ENCODE results near the gene CEP250. TPM values are rescaled to one million over a fixed set of nuclear protein-coding genes. Genes with fewer than 3 reads are reported as not detected.
"Not testable (repeated sequence)": the region's sequence is repeated elsewhere in the genome, so short reads cannot be mapped to it uniquely, and the experiment has no call there.

Gene CEP250
- polyA plus RNA-seq, 1 donor from 2014 or later, result 23.1 TPM

DNA sequence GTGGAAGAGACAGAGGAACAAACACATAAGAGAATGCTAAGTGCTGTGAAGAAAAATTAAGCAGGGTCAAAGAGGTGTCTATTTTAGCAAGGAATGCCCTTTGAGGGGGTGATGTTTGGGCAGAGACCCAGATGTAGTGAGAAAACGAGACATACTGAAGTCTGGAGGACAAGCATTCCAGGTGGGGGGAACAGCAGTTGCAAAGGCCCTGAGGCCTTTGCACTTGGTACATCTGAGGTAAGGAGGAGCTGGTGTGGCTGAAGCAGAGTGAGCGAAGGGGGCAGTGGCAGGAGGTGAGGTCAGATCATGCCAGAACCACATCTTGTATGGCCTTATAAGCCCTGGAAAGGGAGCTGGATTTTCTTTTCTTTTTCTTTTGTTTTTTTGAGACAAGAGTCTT is 11.2 kb upstream of the CEP250 start:
- H3K9me3 Mint-ChIP-seq, result no peaks in the 10 kb centered on the region
- H3K4me1 Mint-ChIP-seq, result peaks cover 0 to 5% (median 4%) of the 10 kb centered on the region in 3 donors
- no peak overlapping the region for H3K4me3 Mint-ChIP-seq
- no peak overlapping the region for H3K27ac Mint-ChIP-seq
- peaks cover 12% of the 10 kb centered on the region for H3K27me3 Mint-ChIP-seq
- H3K36me3 Mint-ChIP-seq, result peaks cover 2% of the 10 kb centered on the region

DNA sequence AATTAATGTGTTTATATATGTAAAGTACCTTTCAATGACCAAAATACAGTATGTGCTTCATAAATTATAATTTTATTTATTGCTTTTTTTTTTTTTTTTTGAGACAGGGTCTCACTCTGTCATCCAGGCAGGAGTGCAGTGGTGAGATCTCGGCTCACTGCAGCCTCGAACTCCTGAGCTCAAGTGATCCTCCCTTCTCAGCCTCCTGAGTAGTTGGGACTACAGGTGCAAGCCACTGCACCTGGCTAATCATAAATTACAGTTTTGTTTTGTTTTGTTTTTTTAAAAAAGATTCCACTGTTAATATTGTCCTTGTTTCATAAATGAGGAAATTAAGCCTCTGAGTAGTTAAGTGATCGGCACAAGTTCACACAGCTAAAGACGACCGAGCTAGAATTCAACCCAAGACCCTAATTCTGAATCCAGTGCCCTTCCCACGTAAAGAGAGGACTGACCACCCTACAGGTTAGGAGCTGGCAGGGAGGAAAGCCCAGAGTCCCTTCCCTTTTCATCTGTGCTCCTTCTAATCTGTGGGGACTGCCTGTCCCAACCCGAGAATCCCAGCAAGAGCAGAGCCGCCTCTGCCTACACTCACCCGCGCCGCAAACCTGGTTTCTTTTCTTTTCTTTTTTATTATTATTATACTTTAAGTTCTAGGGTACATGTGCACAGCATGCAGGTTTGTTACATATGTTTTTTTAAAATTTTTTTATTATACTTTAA is 8.9 kb upstream of the CEP250 start:
- peak overlapping the region in 2 of 4 donors; percentile 12 to 25 for H3K4me3 Mint-ChIP-seq
- H3K9me3 Mint-ChIP-seq, result no peaks in the 10 kb centered on the region
- H3K27ac Mint-ChIP-seq, result no peak overlapping the region

DNA sequence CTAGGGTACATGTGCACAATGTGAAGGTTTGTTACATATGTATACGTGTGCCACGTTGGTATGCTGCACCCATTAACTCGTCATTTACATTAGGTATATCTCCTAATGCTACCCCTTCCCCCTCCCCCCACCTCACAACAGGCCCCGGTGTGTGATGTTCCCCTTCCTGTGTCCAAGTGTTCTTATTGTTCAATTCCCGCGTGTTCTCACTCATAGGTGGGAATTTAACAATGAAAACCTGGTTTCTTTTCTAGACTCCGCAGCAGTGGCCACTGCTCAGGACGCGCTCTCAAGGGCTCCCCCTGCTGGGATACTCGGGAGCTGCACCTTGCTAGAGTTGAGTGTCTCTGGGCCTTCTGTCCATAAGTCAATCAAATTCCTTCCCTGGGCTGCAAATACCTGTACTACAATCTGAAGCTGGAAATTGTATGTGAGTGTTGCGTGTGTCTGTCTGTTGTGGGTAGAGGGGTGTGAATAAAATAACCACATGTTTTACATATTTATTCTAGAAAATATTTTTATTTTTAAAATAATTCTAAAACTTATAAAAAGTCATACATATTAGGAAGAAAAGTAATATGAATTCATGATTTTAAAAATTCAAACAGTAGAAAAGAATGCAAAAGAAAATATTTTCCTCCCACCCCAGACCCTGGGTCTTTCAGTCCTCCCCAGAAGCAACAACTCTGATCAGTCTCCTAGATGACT is 8.2 kb upstream of the CEP250 start:
- Mint-ChIP-seq H3K27ac (no peak overlapping the region), H3K27me3 (peaks cover 10% of the 10 kb centered on the region), H3K9me3 (no peaks in the 10 kb centered on the region), H3K36me3 (peaks cover 2% of the 10 kb centered on the region), H3K4me3 (peak overlapping the region; percentile 6 to 92 (median 84)), H3K4me1 (peaks cover 0 to 4% (median 3%) of the 10 kb centered on the region in 3 donors)

More for the DNA sequence above, 8.9 kb upstream of the CEP250 start:
- Mint-ChIP-seq H3K36me3 (peaks cover 2% of the 10 kb centered on the region), H3K27me3 (peaks cover 11% of the 10 kb centered on the region), H3K4me1 (peaks cover 0 to 3% (median 3%) of the 10 kb centered on the region in 3 donors)

DNA sequence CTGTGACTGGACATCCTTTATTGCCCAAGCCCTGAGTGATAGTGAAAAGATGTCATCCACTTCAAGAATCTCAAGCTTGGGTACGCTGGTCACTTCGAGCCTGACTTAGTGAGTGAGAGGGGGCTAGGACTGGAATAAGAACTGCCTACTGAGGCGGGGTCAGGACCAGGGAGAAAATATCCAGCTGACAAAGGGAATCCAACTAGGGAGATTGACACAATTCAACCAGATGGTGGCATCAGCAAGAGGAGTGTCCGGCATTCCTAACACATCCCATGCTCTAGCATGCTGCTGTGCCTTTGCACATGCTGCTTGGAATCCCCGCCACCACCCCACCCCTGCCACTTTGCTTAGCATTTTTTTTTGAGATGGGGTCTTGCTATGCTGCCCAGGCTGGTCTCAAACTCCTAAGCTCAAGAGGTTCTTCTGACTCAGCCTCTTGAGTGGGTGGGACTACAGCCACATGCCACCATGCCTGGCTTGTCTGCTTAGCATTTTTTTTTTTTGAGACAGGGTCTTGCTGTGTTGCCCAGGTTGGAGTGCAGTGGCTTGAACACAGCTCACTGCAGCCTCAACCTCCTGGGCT is 6.5 kb upstream of the CEP250 start:
- Mint-ChIP-seq H3K27ac (no peak overlapping the region), H3K36me3 (peaks cover 2% of the 10 kb centered on the region), H3K9me3 (no peaks in the 10 kb centered on the region)

DNA sequence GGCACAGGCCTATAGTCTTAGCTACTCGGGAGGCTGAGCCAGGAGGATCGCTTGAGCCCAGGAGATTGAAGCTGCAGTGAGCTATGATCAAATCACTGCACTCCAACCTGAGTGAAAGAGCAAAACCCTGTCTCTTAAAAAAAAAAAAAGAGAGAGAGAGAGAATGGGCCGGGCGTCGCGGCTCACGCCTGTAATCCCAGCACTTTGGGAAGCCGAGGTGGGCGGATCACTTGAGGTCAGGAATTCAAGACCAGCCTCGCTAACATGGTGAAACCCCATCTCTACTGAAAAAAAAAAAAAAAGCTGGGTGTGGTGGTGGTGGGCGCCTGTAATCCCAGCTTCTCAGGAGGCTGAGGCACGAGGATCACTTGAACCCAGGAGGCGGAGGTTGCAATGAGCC is 5.5 kb upstream of the CEP250 start:
- H3K4me1 Mint-ChIP-seq, result peaks cover 7 to 12% (median 9%) of the 10 kb centered on the region in 3 donors
- H3K9me3 Mint-ChIP-seq, H3K36me3 Mint-ChIP-seq, H3K27ac Mint-ChIP-seq, H3K27me3 Mint-ChIP-seq, H3K4me3 Mint-ChIP-seq: not testable (repeated sequence)

More for the DNA sequence above, 6.5 kb upstream of the CEP250 start:
- H3K4me1 Mint-ChIP-seq, result peaks cover 5 to 6% (median 6%) of the 10 kb centered on the region in 3 donors
- no peak overlapping the region for H3K4me3 Mint-ChIP-seq
- peaks cover 8% of the 10 kb centered on the region for H3K27me3 Mint-ChIP-seq

DNA sequence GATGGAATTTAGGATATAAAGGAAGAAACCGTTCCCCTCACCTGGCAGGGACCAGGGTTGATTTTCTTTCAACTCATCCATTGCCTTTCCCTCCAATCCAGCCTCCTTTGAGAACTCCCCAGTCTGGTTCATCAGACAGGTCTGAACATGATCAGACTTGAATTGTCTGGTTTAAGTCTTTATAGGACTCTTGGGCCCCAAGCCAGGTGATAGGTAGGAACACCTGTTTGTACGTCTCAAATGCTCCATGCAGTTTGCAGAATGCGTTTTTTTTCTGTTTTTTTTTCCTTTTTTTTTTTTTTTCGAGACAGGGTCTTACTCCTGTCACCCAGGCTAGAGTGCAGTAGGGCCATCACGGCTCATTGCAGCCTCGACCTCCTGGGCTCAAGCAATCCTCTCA is 4.1 kb upstream of the CEP250 start:
- peaks cover 10 to 17% (median 13%) of the 10 kb centered on the region in 3 donors for H3K4me1 Mint-ChIP-seq
- H3K36me3 Mint-ChIP-seq, result no peaks in the 10 kb centered on the region
- no peak overlapping the region for H3K27ac Mint-ChIP-seq
- peak overlapping the region in 1 of 4 donors; percentile 89 for H3K4me3 Mint-ChIP-seq
- H3K27me3 Mint-ChIP-seq, result no peaks in the 10 kb centered on the region
- H3K9me3 Mint-ChIP-seq, result no peaks in the 10 kb centered on the region

DNA sequence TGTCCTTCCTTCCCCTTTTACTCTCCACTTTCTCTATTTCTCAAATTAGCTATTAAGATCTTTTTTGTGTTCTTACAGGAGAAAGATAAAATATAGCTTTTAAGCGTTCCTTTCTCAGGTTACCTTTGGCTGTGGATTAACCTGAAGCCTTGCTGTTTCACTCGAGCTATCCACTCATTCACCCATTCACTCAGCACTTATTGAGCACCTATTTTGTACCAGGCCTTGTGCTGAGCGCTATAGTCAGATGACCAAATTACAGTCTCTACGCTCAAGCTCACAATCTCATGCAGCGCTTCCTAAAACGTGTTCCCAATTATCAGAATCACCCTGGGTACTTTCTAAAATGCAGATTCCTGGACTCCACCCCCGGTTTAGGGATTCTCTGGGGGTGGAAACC is 1.8 kb upstream of the CEP250 start:
- H3K36me3 Mint-ChIP-seq, result no peaks in the 10 kb centered on the region
- H3K27me3 Mint-ChIP-seq, result no peaks in the 10 kb centered on the region
- peak overlapping the region in 2 of 3 donors; percentile 60 to 96 for H3K27ac Mint-ChIP-seq

DNA sequence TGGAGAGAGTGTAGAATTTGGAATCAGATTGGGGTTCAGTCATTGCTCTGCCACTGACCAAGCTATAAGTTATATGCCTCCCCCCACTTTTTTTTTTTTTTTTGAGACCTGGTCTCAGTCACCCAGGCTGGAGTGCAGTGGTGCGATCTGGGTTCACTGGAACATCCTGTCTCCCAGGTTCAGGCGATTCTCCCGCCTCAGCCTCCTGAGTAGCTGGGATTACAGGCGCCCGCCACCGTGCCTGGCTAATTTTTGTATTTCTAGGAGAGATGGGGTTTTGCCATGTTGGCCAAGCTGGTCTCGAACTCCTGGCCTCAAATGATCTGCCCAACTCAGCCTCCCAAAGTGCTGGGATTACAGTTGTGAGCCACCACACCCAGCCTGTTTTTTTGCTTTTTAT is 1.3 kb downstream of the CEP250 start:
- Mint-ChIP-seq H3K27ac (peak overlapping the region in 1 of 3 donors; percentile 66), H3K4me1 (peaks cover 7 to 16% (median 14%) of the 10 kb centered on the region in 3 donors), H3K4me3 (peak overlapping the region in 1 of 4 donors; percentile 89)
- H3K36me3 Mint-ChIP-seq, H3K9me3 Mint-ChIP-seq, H3K27me3 Mint-ChIP-seq: not testable (repeated sequence)

More for the DNA sequence above, 1.8 kb upstream of the CEP250 start:
- Mint-ChIP-seq H3K9me3 (no peaks in the 10 kb centered on the region), H3K4me1 (peaks cover 7 to 15% (median 15%) of the 10 kb centered on the region in 3 donors), H3K4me3 (peak overlapping the region; percentile 89 to 99 (median 96))

DNA sequence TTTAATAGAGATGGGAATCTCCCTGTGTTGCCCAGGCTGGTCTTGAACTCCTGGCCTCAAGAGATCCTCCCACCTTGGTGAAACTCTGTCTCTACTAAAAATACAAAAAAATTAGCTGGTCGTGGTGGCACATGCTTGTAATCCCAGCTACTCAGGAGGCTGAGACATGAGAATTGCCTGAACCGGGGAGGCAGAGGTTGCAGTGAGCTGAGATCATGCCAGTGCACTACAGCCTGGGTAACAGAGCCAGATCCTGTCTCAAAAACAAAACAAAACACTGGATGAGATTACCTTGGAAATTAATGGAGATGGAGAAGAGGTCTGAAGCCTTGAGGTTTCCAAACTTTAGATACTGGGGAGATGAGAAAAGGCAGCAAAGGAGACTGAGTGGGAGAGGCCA is 2.1 kb downstream of the CEP250 start:
- not testable (repeated sequence) for H3K27me3 Mint-ChIP-seq, H3K36me3 Mint-ChIP-seq, H3K9me3 Mint-ChIP-seq, H3K27ac Mint-ChIP-seq
- Mint-ChIP-seq H3K4me3 (peak overlapping the region in 1 of 4 donors; percentile 75), H3K4me1 (peaks cover 10 to 23% (median 14%) of the 10 kb centered on the region in 3 donors)

DNA sequence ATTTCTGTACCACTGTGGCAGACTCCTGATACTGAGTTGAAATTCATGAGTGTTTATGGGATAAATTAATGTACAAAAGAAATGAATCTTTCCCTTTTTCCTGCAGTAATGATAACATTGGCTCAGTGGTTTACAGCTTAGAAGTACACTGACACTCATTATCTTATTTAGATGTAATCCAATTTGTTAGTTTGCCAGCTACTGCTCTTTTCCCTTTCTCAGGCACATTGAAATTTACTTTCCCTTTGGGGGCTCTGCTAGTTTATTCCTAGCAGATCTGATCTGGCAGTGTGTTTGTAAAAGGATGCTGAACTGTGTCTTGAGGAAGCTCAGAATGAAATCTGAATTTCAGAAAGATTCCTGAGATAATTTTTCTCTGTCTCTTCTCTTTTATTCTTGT is 3.0 kb downstream of the CEP250 start:
- Mint-ChIP-seq H3K27ac (no peak overlapping the region), H3K4me3 (peak overlapping the region in 1 of 4 donors; percentile 75)

DNA sequence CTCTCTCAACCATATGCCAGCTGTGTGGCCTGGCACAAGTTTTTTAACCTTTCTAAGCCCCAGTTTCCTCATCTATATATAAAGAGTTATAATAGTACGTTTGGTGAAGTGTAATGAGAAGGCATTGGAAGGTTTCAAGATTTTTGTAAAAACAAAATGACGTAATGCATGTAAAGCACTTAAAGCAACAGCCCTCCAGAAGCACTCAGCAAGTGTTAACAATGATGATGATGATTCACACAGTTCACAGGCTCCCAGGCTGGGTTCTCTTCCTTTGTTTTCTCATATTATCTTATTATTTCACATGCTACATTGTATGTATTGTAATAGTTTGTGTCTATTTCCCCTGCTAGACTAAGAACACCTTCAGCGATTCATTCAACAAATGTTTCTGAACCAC is 6.2 kb downstream of the CEP250 start:
- Mint-ChIP-seq H3K27ac (no peak overlapping the region), H3K4me1 (peaks cover 5 to 14% (median 6%) of the 10 kb centered on the region in 3 donors), H3K9me3 (no peaks in the 10 kb centered on the region), H3K27me3 (no peaks in the 10 kb centered on the region), H3K4me3 (no peak overlapping the region), H3K36me3 (no peaks in the 10 kb centered on the region)

More for the DNA sequence above, 3.0 kb downstream of the CEP250 start:
- no peaks in the 10 kb centered on the region for H3K27me3 Mint-ChIP-seq
- H3K36me3 Mint-ChIP-seq, result no peaks in the 10 kb centered on the region
- H3K4me1 Mint-ChIP-seq, result peaks cover 10 to 22% (median 15%) of the 10 kb centered on the region in 3 donors
- H3K9me3 Mint-ChIP-seq, result no peaks in the 10 kb centered on the region

DNA sequence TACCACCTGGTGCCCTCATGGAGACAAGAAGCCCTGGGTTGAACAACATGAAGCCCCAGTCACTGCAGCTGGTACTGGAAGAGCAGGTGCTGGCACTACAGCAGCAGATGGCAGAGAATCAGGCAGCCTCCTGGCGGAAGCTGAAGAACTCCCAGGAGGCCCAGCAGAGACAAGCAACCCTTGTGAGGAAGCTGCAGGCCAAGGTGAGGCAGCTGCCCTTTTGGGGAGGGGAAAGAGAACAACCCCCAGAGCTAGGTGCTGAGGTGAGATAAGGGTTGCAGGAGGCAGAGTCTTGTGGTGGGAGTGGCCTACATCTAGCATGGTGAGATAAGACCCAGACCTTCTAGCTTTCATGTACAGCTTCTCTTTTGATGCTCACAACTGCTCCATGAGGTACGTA is 7.0 kb downstream of the CEP250 start:
- Mint-ChIP-seq H3K27ac (peak overlapping the region in 2 of 3 donors; percentile 65 to 76), H3K4me3 (no peak overlapping the region), H3K9me3 (no peaks in the 10 kb centered on the region), H3K27me3 (no peaks in the 10 kb centered on the region), H3K4me1 (peaks cover 5 to 14% (median 6%) of the 10 kb centered on the region in 3 donors), H3K36me3 (no peaks in the 10 kb centered on the region)

DNA sequence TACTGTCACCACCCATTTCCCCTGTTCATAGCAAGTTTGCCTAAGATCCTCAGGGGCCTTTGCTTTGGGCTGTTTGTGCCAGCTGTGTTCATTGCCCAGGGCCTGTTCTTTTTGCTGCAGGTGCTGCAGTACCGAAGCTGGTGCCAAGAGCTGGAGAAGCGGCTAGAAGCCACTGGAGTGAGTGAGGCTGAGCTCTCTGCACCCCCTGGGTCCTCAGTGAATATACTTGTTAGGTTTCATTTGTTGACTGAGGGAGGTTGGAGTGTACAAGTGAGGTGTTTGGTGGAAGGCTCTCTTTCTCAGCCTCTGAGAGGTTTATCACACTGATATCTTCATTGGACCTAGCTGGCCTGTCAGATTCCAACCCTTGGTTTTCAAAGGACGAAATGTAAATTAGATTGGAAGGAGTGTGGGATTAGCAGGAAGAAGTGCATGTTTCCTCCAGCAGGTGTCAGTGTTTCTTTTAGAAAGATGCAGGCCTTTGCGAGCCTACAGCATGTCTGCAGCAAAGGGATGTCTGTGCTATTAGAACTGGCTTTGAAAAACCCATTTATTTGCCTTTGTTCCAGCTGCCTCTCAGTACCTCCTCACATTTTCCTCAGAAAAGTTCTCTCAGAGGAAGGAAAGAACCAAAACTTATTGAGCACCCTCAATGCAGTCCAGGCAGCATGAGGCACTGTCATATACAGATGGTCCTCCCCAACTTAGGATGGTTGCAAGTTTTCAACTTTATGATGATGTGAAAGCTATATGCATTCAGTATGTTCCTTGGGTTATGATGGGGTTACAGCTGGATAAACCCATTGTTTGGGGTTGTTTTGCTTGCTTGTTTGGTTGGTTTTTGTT is 8.3 kb downstream of the CEP250 start:
- Mint-ChIP-seq H3K27ac (peak overlapping the region in 1 of 3 donors; percentile 74), H3K36me3 (no peaks in the 10 kb centered on the region), H3K4me1 (peaks cover 5 to 14% (median 6%) of the 10 kb centered on the region in 3 donors), H3K27me3 (no peaks in the 10 kb centered on the region), H3K9me3 (no peaks in the 10 kb centered on the region), H3K4me3 (peak overlapping the region in 2 of 4 donors; percentile 18 to 52)

DNA sequence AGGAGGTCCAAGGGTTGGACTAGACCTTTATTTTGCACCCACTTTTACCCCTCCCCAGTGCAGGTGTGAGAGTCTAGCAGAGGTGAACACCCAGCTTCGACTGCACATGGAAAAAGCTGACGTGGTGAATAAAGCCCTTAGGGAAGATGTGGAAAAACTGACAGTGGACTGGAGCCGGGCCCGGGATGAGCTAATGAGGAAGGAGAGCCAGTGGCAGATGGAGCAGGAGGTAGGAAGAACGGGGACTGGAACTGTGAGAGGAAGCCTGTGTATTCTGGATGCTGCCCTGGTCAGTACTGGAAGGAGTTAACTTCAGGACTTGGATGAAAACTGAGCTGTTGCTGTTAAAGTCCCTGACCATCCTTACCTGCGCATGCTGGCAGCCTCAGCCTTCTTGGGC is 10.6 kb downstream of the CEP250 start:
- Mint-ChIP-seq H3K36me3 (no peaks in the 10 kb centered on the region), H3K9me3 (no peaks in the 10 kb centered on the region), H3K27me3 (no peaks in the 10 kb centered on the region), H3K4me3 (peak overlapping the region in 1 of 4 donors; percentile 32), H3K4me1 (peaks cover 8 to 22% (median 10%) of the 10 kb centered on the region in 3 donors), H3K27ac (no peak overlapping the region)
